Measurements from ENCODE around the gene PHOSPHO2. TPM values are rescaled to one million over a fixed set of nuclear protein-coding genes. Genes with fewer than 3 reads are reported as not detected.

Gene PHOSPHO2
- total RNA-seq, 4 donors from 2014 or later, result 1.9 to 4.6 (median 3.3) TPM

- no peak for TF ChIP-seq POLR2A (IDR thresholded peaks at IDR 0.05)
- TF ChIP-seq CTCF (IDR thresholded peaks at IDR 0.05), result no peak
- Histone ChIP-seq H3K27ac (no peak overlapping the region), H3K9me3 (no peaks in the 10 kb centered on the region), H3K4me3 (no peak overlapping the region), H3K27me3 (no peaks in the 10 kb centered on the region), H3K4me1 (no peaks in the 10 kb centered on the region), H3K36me3 (no peaks in the 10 kb centered on the region)
- intact Hi-C loops (cut with DNase I), result no loop called here
- 77 to 84% methylated on average over 2 of the region's 2 CpGs for WGBS, 2 donors
- DNase-seq, result no peak
Measured at GRCh38 chr2:169746240-169746639, 52.0 kb downstream of the PHOSPHO2 start.

GRCh38 chr2:169748319-169748718, 54.0 kb downstream of the PHOSPHO2 start:
- TF ChIP-seq CTCF (IDR thresholded peaks at IDR 0.05), result no peak
- no peak for TF ChIP-seq POLR2A (IDR thresholded peaks at IDR 0.05)
- intact Hi-C loops (cut with DNase I), result no loop called here
- no peak overlapping the region for H3K27ac ChIP-seq
- H3K4me3 ChIP-seq, result no peak overlapping the region
- no peak for DNase-seq
- no peaks in the 10 kb centered on the region for H3K9me3 ChIP-seq
- no peaks in the 10 kb centered on the region for H3K36me3 ChIP-seq
- no peaks in the 10 kb centered on the region for H3K27me3 ChIP-seq
- H3K4me1 ChIP-seq, result no peaks in the 10 kb centered on the region
- 73 to 74% methylated on average over 6 of the region's 6 CpGs for WGBS, 2 donors

Small RNA genes lying within 50 kb of the gene (small RNA-seq; reads per million reads assigned to genes)
- 0 reads per million in 4 donors for gene RF00432

Other genes starting within 250 kb of the PHOSPHO2 start
- gene BBS5, start 215.0 kb upstream of the PHOSPHO2 start, total RNA-seq, result 1 to 10 TPM; 1.4 to 7.1 (median 2.6) TPM
- under 1 TPM in 2 of 4 donors, not detected in 2; 0.40 to 0.76 TPM for gene KLHL41, start 184.8 kb upstream of the PHOSPHO2 start, total RNA-seq
- 10 to 100 TPM; 15.8 to 36.7 (median 25.9) TPM for gene FASTKD1, start 120.6 kb upstream of the PHOSPHO2 start, total RNA-seq
- gene PPIG, start 110.1 kb upstream of the PHOSPHO2 start, total RNA-seq, result 10 to 100 TPM; 17.6 to 32.8 (median 28.8) TPM
- not detected for gene CFAP210, start 64 bp upstream of the PHOSPHO2 start, total RNA-seq
- 10 to 100 TPM in 1 of 4 donors, 1 to 10 TPM in 3; 1.3 to 11.3 (median 4.1) TPM for gene KLHL23, start 39.4 kb downstream of the PHOSPHO2 start, total RNA-seq
- gene SSB, start 104.4 kb downstream of the PHOSPHO2 start, total RNA-seq, result 10 to 100 TPM; 36.2 to 82.6 (median 50.6) TPM
- gene METTL5, start 130.4 kb downstream of the PHOSPHO2 start, total RNA-seq, result 10 to 100 TPM; 22.9 to 56.3 (median 44.7) TPM
- gene UBR3, start 133.0 kb downstream of the PHOSPHO2 start, total RNA-seq, result 10 to 100 TPM; 26.9 to 56.8 (median 43.2) TPM

All from esophagus squamous epithelium (tissue), 5 donors.